Astrocyte of the cerebellum (primary cell): ENCODE results near the gene CDC20.

Experiments used
- DNase-seq: peaks from one replicate; pipeline ENCODE4 v3.0.0-alpha.2; 2011; ENCODE audit warnings: low read depth
- H3K4me3 ChIP-seq: 2 replicates; pipeline ENCODE4 v1.5.1; 2011; ENCODE audit warnings: mild to moderate bottlenecking, low read depth, low read length, moderate library complexity
- CTCF ChIP-seq: IDR thresholded peaks from 2 replicates; pipeline ENCODE4 v1.5.1; 2012; ENCODE audit warnings: low read length, low read depth, moderate library complexity, mild to moderate bottlenecking; ENCODE audit errors: missing control alignments
- in situ Hi-C: cut with HindIII; loops from 2 replicates; pipeline ENCODE4 v1.10.0; 2017; ENCODE audit warnings: low sequenced_read_pairs

CDC20 gene

GRCh38 chr1:43386676-43387075 lies 27.9 kb downstream of the CDC20 start:
- in situ Hi-C loops, result loop anchor here (25.0 kb wide), 1 partner anchor 149 kb away; no protein-coding TSS in a partner anchor
- DNase-seq, result no peak
- TF ChIP-seq CTCF, result no peak
- H3K4me3 ChIP-seq, result no peak overlapping the region

- H3K4me3 ChIP-seq, result peak overlapping the region; percentile 92
- no peak for DNase-seq
- no peak for TF ChIP-seq CTCF
- in situ Hi-C loops, result loop anchor here (25.0 kb wide), 1 partner anchor 151 kb away; no protein-coding TSS in a partner anchor
These were observed 29.3 kb downstream of the CDC20 start for GRCh38 chr1:43387976-43388599.

- peak overlapping the region; percentile 92 for H3K4me3 ChIP-seq
- DNase-seq, result no peak
- no peak for TF ChIP-seq CTCF
- in situ Hi-C loops, result loop anchor here (25.0 kb wide), 1 partner anchor 151 kb away; no protein-coding TSS in a partner anchor
These were observed 29.8 kb downstream of the CDC20 start for GRCh38 chr1:43388613-43389012.

- peak; percentile 68 for DNase-seq
- TF ChIP-seq CTCF, result no peak
- in situ Hi-C loops, result loop anchor here (25.0 kb wide), 1 partner anchor 152 kb away; no protein-coding TSS in a partner anchor
- peak within 1 kb of the TSS; percentile 92 for H3K4me3 ChIP-seq
These were observed 30.8 kb downstream of the CDC20 start, which contains the start of the genes MED8 and SZT2 for GRCh38 chr1:43389326-43390313. MED8 (minus strand) TSS chr1:43389800; CDS start chr1:43389764, 36 bp downstream. SZT2 (plus strand) TSS chr1:43389899; CDS start chr1:43389969, 70 bp downstream.

- H3K4me3 ChIP-seq, result no peak overlapping the region
- TF ChIP-seq CTCF, result no peak
- DNase-seq, result no peak
- in situ Hi-C loops, result loop anchor here (25.0 kb wide), 1 partner anchor 155 kb away; no protein-coding TSS in a partner anchor
These were observed 33.9 kb downstream of the CDC20 start for GRCh38 chr1:43392702-43393101.

GRCh38 chr1:43395523-43395922 lies 36.7 kb downstream of the CDC20 start:
- in situ Hi-C loops, result loop anchor here (25.0 kb wide), 1 partner anchor 158 kb away; no protein-coding TSS in a partner anchor
- no peak overlapping the region for H3K4me3 ChIP-seq
- no peak for DNase-seq
- no peak for TF ChIP-seq CTCF
